NCI-H82 (cell line): ENCODE measurements around the gene ACAD10.
"Not testable (repeated sequence)": the region's sequence is repeated elsewhere in the genome, so short reads cannot be mapped to it uniquely, and the experiment has no call there.

Source experiments
- DNase-seq: peaks from one replicate; lab custom pipeline; 2025; lab: John Stamatoyannopoulos, UW

The ACAD10 gene

GRCh38 chr12:111685811-111686573 is at the start of gene ACAD10, which contains the start of gene BRAP:
Gene ACAD10, plus strand, starts transcription at chr12:111686053. Its CDS starts 6,657 bp downstream, at chr12:111692710.
Gene BRAP, minus strand, starts transcription at chr12:111685956. Its CDS starts 164 bp downstream, at chr12:111685792.
- DNase-seq: peak; percentile 96

- no peak for DNase-seq
These were observed 49.5 kb upstream of the ACAD10 start for GRCh38 chr12:111636209-111636945.

GRCh38 chr12:111638556-111638955 is 47.3 kb upstream of the ACAD10 start:
- no peak for DNase-seq

- no peak for DNase-seq
These were observed 45.3 kb upstream of the ACAD10 start for GRCh38 chr12:111640506-111640905.

GRCh38 chr12:111642681-111643426 is 43.0 kb upstream of the ACAD10 start:
- no peak for DNase-seq

DNA sequence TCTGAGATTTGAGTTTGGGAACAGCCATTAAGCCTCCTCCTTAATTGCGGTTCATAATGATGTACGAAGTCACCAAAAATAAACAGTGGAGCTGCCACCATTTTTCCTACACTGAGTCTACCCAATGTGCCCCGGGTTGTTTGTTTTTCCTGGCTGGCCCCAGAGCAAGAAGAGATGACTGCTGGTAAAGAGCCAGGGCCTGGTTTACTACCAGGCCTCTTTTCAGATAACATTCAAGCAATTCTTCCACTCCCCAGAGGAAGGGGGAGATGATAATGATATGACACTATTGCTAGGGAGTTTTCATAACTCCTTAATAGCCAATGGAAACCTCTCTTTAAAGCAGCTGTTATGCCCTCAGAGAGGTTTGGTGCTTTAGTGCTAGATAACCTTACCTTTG is 42.4 kb upstream of the ACAD10 start:
- DNase-seq: no peak

- DNase-seq: no peak
These were observed 40.4 kb upstream of the ACAD10 start for GRCh38 chr12:111645433-111645832.

GRCh38 chr12:111650912-111651311 is 34.9 kb upstream of the ACAD10 start:
- no peak for DNase-seq

DNA sequence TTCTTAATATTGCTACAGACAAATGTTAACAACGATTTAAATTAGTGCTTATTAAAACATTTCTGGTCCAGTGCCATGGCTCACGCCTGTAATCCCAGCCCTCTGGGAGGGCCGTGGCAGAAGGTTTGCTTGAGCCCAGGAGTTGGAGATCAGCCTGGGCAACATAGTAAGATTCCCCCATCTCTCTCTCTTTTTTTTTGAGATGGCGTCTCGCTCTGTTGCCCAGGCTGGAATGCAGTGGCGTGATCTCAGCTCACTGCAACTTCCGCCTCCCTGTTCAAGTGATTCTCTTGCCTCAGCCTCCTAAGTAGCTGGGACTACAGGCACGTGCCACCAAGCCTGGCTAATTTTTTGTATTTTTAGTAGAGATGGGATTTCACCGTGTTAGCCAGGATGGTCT is 33.3 kb upstream of the ACAD10 start:
- not testable (repeated sequence) for DNase-seq

- no peak for DNase-seq
These were observed 32.3 kb upstream of the ACAD10 start for GRCh38 chr12:111653596-111653995.

- DNase-seq: no peak
These were observed 30.5 kb upstream of the ACAD10 start for GRCh38 chr12:111655356-111655755.

- no peak for DNase-seq
These were observed 29.8 kb upstream of the ACAD10 start for GRCh38 chr12:111656016-111656415.

DNA sequence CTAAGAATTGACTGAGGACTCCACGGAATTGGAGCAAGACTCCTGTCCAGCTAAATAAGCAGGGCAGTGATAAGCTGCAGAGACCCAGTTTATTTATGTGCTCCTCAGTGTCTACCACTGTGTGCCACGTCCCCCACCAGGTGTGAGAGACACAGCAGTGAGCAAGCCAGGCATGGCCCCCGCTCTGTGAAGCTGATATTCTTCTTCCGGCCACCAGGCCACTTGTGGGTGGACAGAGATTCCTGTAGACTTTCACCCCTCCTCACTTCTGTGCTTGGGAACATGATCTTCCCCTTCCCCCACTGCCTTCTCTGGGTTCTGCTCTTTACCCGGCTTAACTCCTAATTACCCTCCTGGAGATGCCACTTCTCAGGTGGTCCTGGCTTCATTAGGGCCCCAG is 21.4 kb upstream of the ACAD10 start:
- DNase-seq: no peak

GRCh38 chr12:111664961-111665865 is 20.6 kb upstream of the ACAD10 start:
- DNase-seq: no peak

GRCh38 chr12:111672822-111673381 is 13.0 kb upstream of the ACAD10 start:
- no peak for DNase-seq

GRCh38 chr12:111673503-111673902 is 12.3 kb upstream of the ACAD10 start:
- peak; percentile 30 for DNase-seq

GRCh38 chr12:111677186-111677585 is 8.7 kb upstream of the ACAD10 start:
- no peak for DNase-seq

DNA sequence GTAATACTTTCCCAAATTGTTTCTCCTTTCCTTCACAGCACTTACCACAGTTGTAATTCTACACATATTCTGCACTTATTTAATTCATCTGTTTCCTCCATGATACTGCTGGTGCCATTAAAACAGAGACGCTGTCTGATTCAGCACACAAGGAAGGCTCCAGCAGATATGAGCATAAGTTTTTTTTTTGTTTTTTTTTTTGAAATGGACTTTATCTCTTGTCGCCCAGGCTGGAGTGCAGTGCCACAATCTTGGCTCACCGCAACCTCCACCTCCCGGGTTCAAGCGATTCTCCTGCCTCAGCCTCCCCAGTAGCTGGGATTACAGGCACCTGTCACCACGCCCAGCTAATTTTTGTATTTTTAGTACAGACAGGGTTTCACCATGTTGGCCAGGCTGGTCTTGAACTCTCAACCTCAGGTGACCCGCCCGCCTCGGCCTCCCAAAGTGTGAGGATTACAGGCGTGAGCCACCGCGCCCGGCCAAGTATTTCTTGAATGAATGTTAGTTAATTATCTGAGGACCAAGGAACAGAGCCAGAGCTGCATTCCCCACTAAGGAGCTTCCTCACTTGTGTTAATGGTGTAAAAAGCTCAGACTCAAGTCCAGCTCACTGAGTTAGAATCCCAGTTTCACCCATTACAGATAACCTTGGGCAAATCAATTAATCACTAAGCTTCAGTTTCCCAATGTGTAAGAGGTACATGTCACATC is 1.2 kb upstream of the ACAD10 start:
- DNase-seq: peak; percentile 6

DNA sequence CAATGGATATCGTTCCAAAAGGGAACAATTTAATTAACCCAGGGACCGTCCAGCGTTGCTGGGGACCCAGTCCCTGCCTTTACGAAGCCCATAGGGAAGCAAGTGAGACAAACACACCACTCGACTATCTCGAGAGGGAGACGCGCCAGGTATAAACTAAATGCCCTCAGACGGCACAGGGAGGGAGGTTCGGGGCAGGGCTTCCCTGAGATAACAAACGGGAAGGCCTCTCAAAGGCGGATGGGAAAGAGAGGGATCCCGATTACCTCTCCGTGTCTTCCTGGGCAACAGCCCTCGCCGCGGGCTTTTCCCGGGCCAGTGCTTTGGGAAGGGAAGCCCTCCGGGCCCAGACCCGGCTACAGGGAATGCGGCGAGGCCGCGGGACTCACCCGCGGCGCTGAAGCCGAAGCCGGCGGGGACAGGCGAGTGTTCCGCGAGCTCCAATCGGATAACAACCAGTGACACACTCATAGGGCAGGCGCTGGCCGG is 487 bp upstream of the ACAD10 start:
- peak; percentile 53 for DNase-seq

GRCh38 chr12:111686574-111687105 is 787 bp downstream of the ACAD10 start:
- DNase-seq: no peak
